Esophagus squamous epithelium (tissue), 5 donors: ENCODE measurements around the gene ENOPH1. TPM values are rescaled to one million over a fixed set of nuclear protein-coding genes. Genes with fewer than 3 reads are reported as not detected.
A peak's percentile ranks its signal among the peaks of the same experiment; 100 is the strongest.

Experiments
- DNase-seq: peaks from one replicate; lab custom pipeline; 2025; lab: John Stamatoyannopoulos, UW
- H3K27ac ChIP-seq, 4 donors: fragments of 200-600 bp; sonication (generic); one replicate each; pipeline ENCODE4 v1.5.1; 2016 to 2019; ENCODE audit warnings: mild to moderate bottlenecking in 1 of 4
- H3K27me3 ChIP-seq, 4 donors: fragments of 200-600 bp; sonication (generic); 1 replicate in 3 of 4; 2 replicates in 1 of 4; pipeline versions ENCODE4 v1.5.1 to v1.6.0; 2017 to 2021; ENCODE audit warnings: antibody characterized with exemption in 1 of 4
- H3K36me3 ChIP-seq, 3 donors: fragments of 200-600 bp; sonication (generic); one replicate each; pipeline ENCODE4 v1.5.1; 2016 to 2019
- H3K4me1 ChIP-seq, 3 donors: fragments of 200-600 bp; sonication (generic); one replicate each; pipeline ENCODE4 v1.5.1; 2017 to 2019
- H3K4me3 ChIP-seq, 4 donors: fragments of 200-600 bp; sonication (generic); 1 replicate in 3 of 4; 2 replicates in 1 of 4; pipeline ENCODE4 v1.5.1; 2016 to 2019; ENCODE audit warnings: mild to moderate bottlenecking in 2 of 4, moderate library complexity in 1 of 4
- H3K9me3 ChIP-seq, 3 donors: fragments of 200-600 bp; sonication (generic); one replicate each; pipeline ENCODE4 v1.5.1; 2016 to 2019
- POLR2A ChIP-seq, 4 donors: fragments of 450-650 bp; IDR thresholded peaks; one replicate each; pipeline ENCODE4 v1.6.1; 2017; ENCODE audit warnings: antibody characterized with exemption in 4 of 4, mild to moderate bottlenecking in 4 of 4, moderate library complexity in 3 of 4
- WGBS, 2 donors: methylation state at CpG; one replicate each; pipeline ENCODE4 v1.1.5; 2018; 5-methylcytosine and 5-hydroxymethylcytosine counted together
- intact Hi-C: fragments of 100-400 bp; cut with DNase I; formaldehyde crosslinking; loops from one replicate; pipeline ENCODE4 v1.15.0; 2022
- total RNA-seq, 4 donors: library from RNA; depleted of rRNA; stranded (reverse); fragments of >200 nt; gene quantifications; one replicate each; pipeline ENCODE4 v1.1.0, GENCODE V29; 2016
- TF ChIP-seq, protein P1 (sequence below), 6 experiments: fragments of 450-650 bp in 4 of 6; fragments of 200-600 bp in 2 of 6; sonication (generic) in 2 of 6; IDR thresholded peaks; one replicate each; pipeline ENCODE4 v1.5.1; 2016 to 2019; ENCODE audit warnings: antibody characterized with exemption in 6 of 6, mild to moderate bottlenecking in 4 of 6, moderate library complexity in 4 of 6
- donor health status: DM: yes; HTN: yes; CAD: no.

ENOPH1 gene
- total RNA-seq, 4 donors from 2014 or later, result 21.3 to 39.8 (median 29.9) TPM

DNA sequence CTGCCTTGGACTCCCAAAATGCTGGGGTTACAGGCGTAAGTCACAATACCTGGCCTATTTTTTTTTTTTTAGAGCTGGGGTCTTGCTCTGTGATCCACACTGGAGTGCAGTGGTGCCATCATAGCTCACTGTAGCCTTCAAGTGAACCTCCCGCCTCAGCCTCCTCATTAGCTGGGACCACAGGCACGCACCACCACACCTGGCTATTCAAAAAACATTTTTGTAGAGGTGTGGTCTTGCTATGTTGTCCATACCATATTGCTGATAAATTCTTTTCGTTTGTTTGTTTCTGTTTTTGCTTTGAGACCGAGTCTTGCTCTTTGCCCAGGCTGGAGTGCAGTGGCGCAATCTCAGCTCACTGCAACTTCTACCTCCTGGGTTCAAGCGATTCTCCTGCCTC lies 21.6 kb downstream of the ENOPH1 start:
- Histone ChIP-seq H3K27me3 (no peaks in the 10 kb centered on the region), H3K27ac (no peak overlapping the region), H3K4me3 (no peak overlapping the region), H3K36me3 (peaks cover 0 to 95% (median 20%) of the 10 kb centered on the region in 3 donors), H3K9me3 (no peaks in the 10 kb centered on the region), H3K4me1 (peaks cover 0 to 5% (median 0%) of the 10 kb centered on the region in 3 donors)
- WGBS, 2 donors, result 94 to 95% methylated on average over 7 of the region's 7 CpGs
- TF ChIP-seq, protein P1, sequence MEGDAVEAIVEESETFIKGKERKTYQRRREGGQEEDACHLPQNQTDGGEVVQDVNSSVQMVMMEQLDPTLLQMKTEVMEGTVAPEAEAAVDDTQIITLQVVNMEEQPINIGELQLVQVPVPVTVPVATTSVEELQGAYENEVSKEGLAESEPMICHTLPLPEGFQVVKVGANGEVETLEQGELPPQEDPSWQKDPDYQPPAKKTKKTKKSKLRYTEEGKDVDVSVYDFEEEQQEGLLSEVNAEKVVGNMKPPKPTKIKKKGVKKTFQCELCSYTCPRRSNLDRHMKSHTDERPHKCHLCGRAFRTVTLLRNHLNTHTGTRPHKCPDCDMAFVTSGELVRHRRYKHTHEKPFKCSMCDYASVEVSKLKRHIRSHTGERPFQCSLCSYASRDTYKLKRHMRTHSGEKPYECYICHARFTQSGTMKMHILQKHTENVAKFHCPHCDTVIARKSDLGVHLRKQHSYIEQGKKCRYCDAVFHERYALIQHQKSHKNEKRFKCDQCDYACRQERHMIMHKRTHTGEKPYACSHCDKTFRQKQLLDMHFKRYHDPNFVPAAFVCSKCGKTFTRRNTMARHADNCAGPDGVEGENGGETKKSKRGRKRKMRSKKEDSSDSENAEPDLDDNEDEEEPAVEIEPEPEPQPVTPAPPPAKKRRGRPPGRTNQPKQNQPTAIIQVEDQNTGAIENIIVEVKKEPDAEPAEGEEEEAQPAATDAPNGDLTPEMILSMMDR (IDR thresholded peaks at IDR 0.05), result no peak
- no peak for TF ChIP-seq POLR2A (IDR thresholded peaks at IDR 0.05)
- no peak for DNase-seq
- intact Hi-C loops, result no loop called here

DNA sequence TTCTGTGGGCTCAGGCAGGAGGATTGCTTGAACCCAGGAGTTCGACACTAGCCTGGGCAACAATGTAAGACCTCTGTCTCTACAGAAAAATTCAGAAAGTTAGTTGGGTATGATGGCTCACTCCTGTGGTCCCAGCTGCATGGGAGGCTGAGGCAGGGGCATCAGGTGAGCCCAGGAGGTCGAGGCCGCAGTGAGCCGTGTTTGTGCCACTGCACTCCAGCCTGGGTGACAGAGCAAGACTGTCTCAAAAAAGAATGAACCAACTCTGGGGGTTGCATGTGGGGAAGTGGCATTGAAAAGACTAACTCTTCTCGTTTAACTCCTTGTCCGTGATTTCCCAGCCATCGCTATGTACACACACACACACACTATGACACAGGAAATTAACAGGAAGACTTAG lies 26.9 kb downstream of the ENOPH1 start:
- Histone ChIP-seq H3K4me1 (peaks cover 0 to 3% (median 0%) of the 10 kb centered on the region in 3 donors), H3K9me3 (no peaks in the 10 kb centered on the region), H3K27ac (no peak overlapping the region), H3K27me3 (no peaks in the 10 kb centered on the region), H3K4me3 (no peak overlapping the region), H3K36me3 (peaks cover 0 to 90% (median 16%) of the 10 kb centered on the region in 3 donors)
- no peak for DNase-seq
- intact Hi-C loops, result no loop called here
- TF ChIP-seq, protein P1 (IDR thresholded peaks at IDR 0.05), result no peak
- no peak for TF ChIP-seq POLR2A (IDR thresholded peaks at IDR 0.05)
- 74 to 91% methylated on average over 4 to 7 of the region's 7 CpGs for WGBS, 2 donors

DNA sequence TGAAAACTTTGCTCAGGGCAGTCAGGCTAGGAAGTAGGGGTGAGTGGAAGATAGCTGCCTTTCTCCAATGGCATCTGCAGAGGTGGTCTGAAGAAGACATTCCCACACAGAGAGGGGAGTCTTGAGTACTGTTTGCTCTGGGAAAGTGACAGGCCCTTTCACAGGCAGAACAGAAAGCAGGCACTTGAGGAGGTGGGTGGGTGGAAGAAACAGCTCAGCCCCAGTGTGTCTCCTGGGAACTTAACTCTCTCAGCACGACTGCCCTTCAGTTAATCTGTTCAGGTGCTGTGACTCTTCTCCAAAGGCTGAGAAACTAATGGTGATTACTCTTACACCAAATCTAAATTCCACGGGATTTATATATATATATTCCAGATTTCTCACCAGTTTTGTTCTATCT lies 28.3 kb downstream of the ENOPH1 start:
- no peak overlapping the region for H3K27ac ChIP-seq
- no peaks in the 10 kb centered on the region for H3K9me3 ChIP-seq
- DNase-seq, result no peak
- WGBS, 2 donors, result 75 to 89% methylated on average over 2 of the region's 2 CpGs
- no peak overlapping the region for H3K4me3 ChIP-seq
- H3K4me1 ChIP-seq, result peaks cover 0 to 14% (median 0%) of the 10 kb centered on the region in 3 donors
- TF ChIP-seq POLR2A (IDR thresholded peaks at IDR 0.05), result no peak
- TF ChIP-seq, protein P1 (IDR thresholded peaks at IDR 0.05), result no peak
- peaks cover 0 to 76% (median 12%) of the 10 kb centered on the region in 3 donors for H3K36me3 ChIP-seq
- no peaks in the 10 kb centered on the region for H3K27me3 ChIP-seq
- intact Hi-C loops, result no loop called here

DNA sequence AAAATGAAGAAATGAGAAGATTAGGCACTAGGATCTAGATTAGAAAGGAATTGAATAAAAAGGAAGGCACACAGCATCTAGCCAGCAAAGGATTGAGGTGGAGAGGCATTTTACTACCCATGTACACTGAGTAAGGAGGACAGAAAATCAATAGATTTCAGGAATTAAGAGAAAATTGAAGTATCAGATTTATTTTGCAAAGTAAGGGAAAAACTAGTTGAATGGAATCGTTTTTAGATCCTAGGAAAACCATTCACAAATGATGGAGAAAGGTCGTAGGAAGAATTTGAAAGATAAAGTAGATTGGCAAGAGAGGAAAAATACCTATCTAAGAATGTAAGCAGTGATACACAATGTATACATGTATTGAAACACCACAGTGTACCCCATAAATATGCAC lies 31.3 kb downstream of the ENOPH1 start:
- TF ChIP-seq, protein P1 (IDR thresholded peaks at IDR 0.05), result no peak
- no peak for TF ChIP-seq POLR2A (IDR thresholded peaks at IDR 0.05)
- H3K4me3 ChIP-seq, result no peak overlapping the region
- peaks cover 0 to 46% (median 10%) of the 10 kb centered on the region in 3 donors for H3K36me3 ChIP-seq
- no peaks in the 10 kb centered on the region for H3K9me3 ChIP-seq
- intact Hi-C loops, result loop anchor here (10.0 kb wide), 2 partner anchors 283 to 333 kb away; partner anchors contain the start of gene SCD5
- DNase-seq, result no peak
- peaks cover 0 to 14% (median 0%) of the 10 kb centered on the region in 3 donors for H3K4me1 ChIP-seq
- no peak overlapping the region for H3K27ac ChIP-seq
- WGBS, 2 donors, result 62 to 84% methylated on average over 2 of the region's 2 CpGs
- H3K27me3 ChIP-seq, result no peaks in the 10 kb centered on the region

DNA sequence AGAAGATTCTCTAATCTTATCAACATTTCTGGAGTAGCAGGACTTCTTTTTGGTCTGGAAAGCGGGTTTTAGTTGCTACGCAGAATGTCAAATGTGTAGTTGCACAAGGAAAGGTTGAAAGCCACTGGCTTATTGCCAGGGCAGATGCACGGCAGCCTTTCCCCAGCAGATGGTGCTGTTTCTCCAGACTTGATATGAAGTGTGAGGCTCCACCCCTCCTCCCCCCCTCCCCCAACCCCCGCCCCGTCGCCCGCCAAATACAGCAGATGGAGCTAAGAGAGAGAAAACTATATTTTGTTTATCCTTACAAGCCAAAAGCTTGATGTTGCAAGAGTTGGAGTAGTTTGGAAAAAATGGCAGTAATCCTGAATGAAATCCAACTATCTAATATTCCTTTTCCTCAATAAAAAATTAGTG lies 32.0 kb downstream of the ENOPH1 start:
- Histone ChIP-seq H3K9me3 (no peaks in the 10 kb centered on the region), H3K27ac (peak overlapping the region in 1 of 4 donors; percentile 42), H3K4me3 (no peak overlapping the region), H3K4me1 (peaks cover 0 to 14% (median 0%) of the 10 kb centered on the region in 3 donors), H3K36me3 (peaks cover 0 to 39% (median 9%) of the 10 kb centered on the region in 3 donors), H3K27me3 (no peaks in the 10 kb centered on the region)
- intact Hi-C loops, result loop anchor here (10.0 kb wide), 2 partner anchors 282 to 332 kb away; partner anchors contain the start of gene SCD5
- DNase-seq, result peak; percentile 39
- TF ChIP-seq, protein P1 (IDR thresholded peaks at IDR 0.05), result peak; percentile 65 to 88 (median 74)
- no peak for TF ChIP-seq POLR2A (IDR thresholded peaks at IDR 0.05)
- WGBS, 2 donors, result 0 to 8% methylated on average over 2 to 5 of the region's 7 CpGs
